HAP-1 (cell line): ENCODE results near the gene SPARC.

Source experiments
- DNase-seq, 2 experiments: peaks; one replicate each; pipeline ENCODE4 v3.0.0-alpha.2; 2016 to 2020; ENCODE audit warnings: low spot score in 2 of 2
- H3K27me3 ChIP-seq: fragments of 250-450 bp; sonication (Bioruptor Pico); 2 replicates; pipeline ENCODE4 v1.5.1; 2020; ENCODE audit warnings: low read depth, mild to moderate bottlenecking, moderate library complexity
- H3K36me3 ChIP-seq: fragments of 250-450 bp; sonication (Bioruptor Pico); replicated peaks from 2 replicates; pipeline ENCODE4 v1.5.1; 2020; ENCODE audit warnings: mild to moderate bottlenecking
- H3K4me1 ChIP-seq: fragments of 250-450 bp; sonication (Bioruptor Pico); 2 replicates; pipeline ENCODE4 v1.5.1; 2020; ENCODE audit warnings: mild to moderate bottlenecking
- H3K4me3 ChIP-seq: fragments of 250-450 bp; sonication (Bioruptor Pico); 2 replicates; pipeline ENCODE4 v1.5.1; 2020; ENCODE audit warnings: mild to moderate bottlenecking, moderate library complexity
- H3K9me3 ChIP-seq: fragments of 250-450 bp; sonication (Bioruptor Pico); 2 replicates; pipeline ENCODE4 v1.5.1; 2020; ENCODE audit warnings: mild to moderate bottlenecking, moderate library complexity
- in situ Hi-C: fragments of 300-500 bp; cut with MboI; formaldehyde crosslinking; loops from 3 replicates; pipeline ENCODE4 v1.14.3; 2020; ENCODE audit warnings: low sequenced_read_pairs, inconsistent platforms, mixed read lengths

Gene SPARC

GRCh38 chr5:151628112-151628823 lies 58.4 kb downstream of the SPARC start:
- no peaks in the 10 kb centered on the region for H3K9me3 ChIP-seq
- H3K27me3 ChIP-seq, result peaks cover 4% of the 10 kb centered on the region
- no peaks in the 10 kb centered on the region for H3K36me3 ChIP-seq
- no peak overlapping the region for H3K4me3 ChIP-seq
- DNase-seq, result no peak
- H3K4me1 ChIP-seq, result no peaks in the 10 kb centered on the region
- in situ Hi-C loops, result no loop called here

- H3K27me3 ChIP-seq, result peaks cover 7% of the 10 kb centered on the region
- no peaks in the 10 kb centered on the region for H3K36me3 ChIP-seq
- no peaks in the 10 kb centered on the region for H3K4me1 ChIP-seq
- H3K4me3 ChIP-seq, result no peak overlapping the region
- in situ Hi-C loops, result no loop called here
- no peak for DNase-seq
- no peaks in the 10 kb centered on the region for H3K9me3 ChIP-seq
Observed at GRCh38 chr5:151627650-151628049, 59.1 kb downstream of the SPARC start.

- Histone ChIP-seq H3K27me3 (peaks cover 21% of the 10 kb centered on the region), H3K9me3 (no peaks in the 10 kb centered on the region), H3K4me3 (no peak overlapping the region), H3K36me3 (no peaks in the 10 kb centered on the region), H3K4me1 (no peaks in the 10 kb centered on the region)
- in situ Hi-C loops, result no loop called here
- no peak for DNase-seq
Observed at GRCh38 chr5:151625285-151625684, 61.4 kb downstream of the SPARC start.

- no peaks in the 10 kb centered on the region for H3K36me3 ChIP-seq
- H3K4me3 ChIP-seq, result no peak overlapping the region
- peaks cover 22% of the 10 kb centered on the region for H3K27me3 ChIP-seq
- in situ Hi-C loops, result no loop called here
- H3K4me1 ChIP-seq, result no peaks in the 10 kb centered on the region
- no peaks in the 10 kb centered on the region for H3K9me3 ChIP-seq
- DNase-seq, result no peak
Observed at GRCh38 chr5:151624476-151624875, 62.2 kb downstream of the SPARC start.

- H3K4me3 ChIP-seq, result no peak overlapping the region
- no peak for DNase-seq
- no peaks in the 10 kb centered on the region for H3K9me3 ChIP-seq
- no peaks in the 10 kb centered on the region for H3K36me3 ChIP-seq
- in situ Hi-C loops, result no loop called here
- H3K27me3 ChIP-seq, result peaks cover 22% of the 10 kb centered on the region
- no peaks in the 10 kb centered on the region for H3K4me1 ChIP-seq
Observed at GRCh38 chr5:151622367-151623088, 64.2 kb downstream of the SPARC start.

GRCh38 chr5:151620461-151620840 lies 66.3 kb downstream of the SPARC start:
- Histone ChIP-seq H3K4me1 (no peaks in the 10 kb centered on the region), H3K9me3 (no peaks in the 10 kb centered on the region), H3K4me3 (no peak overlapping the region), H3K36me3 (no peaks in the 10 kb centered on the region), H3K27me3 (peaks cover 22% of the 10 kb centered on the region)
- no peak for DNase-seq
- in situ Hi-C loops, result no loop called here

- H3K4me3 ChIP-seq, result no peak overlapping the region
- in situ Hi-C loops, result no loop called here
- no peaks in the 10 kb centered on the region for H3K9me3 ChIP-seq
- no peaks in the 10 kb centered on the region for H3K36me3 ChIP-seq
- no peak for DNase-seq
- H3K27me3 ChIP-seq, result peaks cover 22% of the 10 kb centered on the region
- H3K4me1 ChIP-seq, result no peaks in the 10 kb centered on the region
Observed at GRCh38 chr5:151619812-151620460, 66.8 kb downstream of the SPARC start.

GRCh38 chr5:151618907-151619306 lies 67.8 kb downstream of the SPARC start:
- no peaks in the 10 kb centered on the region for H3K36me3 ChIP-seq
- no peaks in the 10 kb centered on the region for H3K9me3 ChIP-seq
- no peak overlapping the region for H3K4me3 ChIP-seq
- H3K27me3 ChIP-seq, result peaks cover 22% of the 10 kb centered on the region; the same call in 1 of the 2 replicates
- in situ Hi-C loops, result no loop called here
- no peak for DNase-seq
- H3K4me1 ChIP-seq, result no peaks in the 10 kb centered on the region

GRCh38 chr5:151617841-151618710 lies 68.6 kb downstream of the SPARC start:
- DNase-seq, result no peak
- Histone ChIP-seq H3K36me3 (no peaks in the 10 kb centered on the region), H3K4me3 (no peak overlapping the region), H3K27me3 (peaks cover 20% of the 10 kb centered on the region; the same call in 1 of the 2 replicates), H3K9me3 (no peaks in the 10 kb centered on the region), H3K4me1 (no peaks in the 10 kb centered on the region)
- in situ Hi-C loops, result no loop called here

- Histone ChIP-seq H3K4me3 (no peak overlapping the region), H3K4me1 (no peaks in the 10 kb centered on the region), H3K36me3 (no peaks in the 10 kb centered on the region), H3K9me3 (no peaks in the 10 kb centered on the region), H3K27me3 (peaks cover 16% of the 10 kb centered on the region; the same call in 1 of the 2 replicates)
- in situ Hi-C loops, result no loop called here
- DNase-seq, result no peak
Observed at GRCh38 chr5:151617383-151617840, 69.3 kb downstream of the SPARC start.

- H3K27me3 ChIP-seq, result peaks cover 6% of the 10 kb centered on the region; the same call in 1 of the 2 replicates
- DNase-seq, result no peak
- H3K9me3 ChIP-seq, result no peaks in the 10 kb centered on the region
- no peak overlapping the region for H3K4me3 ChIP-seq
- in situ Hi-C loops, result no loop called here
- no peaks in the 10 kb centered on the region for H3K4me1 ChIP-seq
- H3K36me3 ChIP-seq, result no peaks in the 10 kb centered on the region
Observed at GRCh38 chr5:151615431-151615830, 71.3 kb downstream of the SPARC start.

- DNase-seq, result no peak
- no peaks in the 10 kb centered on the region for H3K9me3 ChIP-seq
- H3K4me3 ChIP-seq, result no peak overlapping the region
- H3K36me3 ChIP-seq, result no peaks in the 10 kb centered on the region
- in situ Hi-C loops, result no loop called here
- no peaks in the 10 kb centered on the region for H3K4me1 ChIP-seq
- peaks cover 4% of the 10 kb centered on the region; the same call in 1 of the 2 replicates for H3K27me3 ChIP-seq
Observed at GRCh38 chr5:151614565-151614964, 72.2 kb downstream of the SPARC start.

- Histone ChIP-seq H3K4me1 (no peaks in the 10 kb centered on the region), H3K36me3 (no peaks in the 10 kb centered on the region), H3K9me3 (no peaks in the 10 kb centered on the region), H3K4me3 (no peak overlapping the region), H3K27me3 (peaks cover 4% of the 10 kb centered on the region; the same call in 1 of the 2 replicates)
- no peak for DNase-seq
- in situ Hi-C loops, result no loop called here
Observed at GRCh38 chr5:151612689-151613427, 73.9 kb downstream of the SPARC start.
